Heart left ventricle (tissue), 13 donors: ENCODE results near the gene MAGI1.

Experiments
- POLR2A ChIP-seq, 2 donors: fragments of 450-650 bp; IDR thresholded peaks; one replicate each; pipeline ENCODE4 v1.6.1; 2017; ENCODE audit warnings: antibody characterized with exemption in 2 of 2, mild to moderate bottlenecking in 2 of 2, moderate library complexity in 2 of 2
- TF ChIP-seq, protein P1 (sequence below), 12 donors: fragments of 200-600 bp; sonication (generic) in 4 of 12; IDR thresholded peaks; one replicate each; pipeline versions ENCODE4 v1.5.0 to v1.8.0; 2018 to 2022; ENCODE audit warnings: antibody characterized with exemption in 12 of 12, mild to moderate bottlenecking in 5 of 12
- donor health status: ischemic (EF 13 %, LVEDD 7.1; RV severe dilation, severe dysfunction).
- donor health status: DM: no; HTN: yes; CAD: no.
- donor health status: DM: no; HTN: no; CAD: no.
- donor health status: ischemic (EF 25% LVEDD 6.9; RV normal size, moderate dysfunction).
- donor health status: ischemic (EF 25% LVEDD 5.7; RV mildly dilated, moderate dysfunction).
- donor health status: ischemic (EF 35%, LVEDD 5.7; RV mildly dilated, moderate dysfunction).
- donor health status: nonischemic (EF 11% LVEDD 7.7; RV severe dilation, severe dysfunction).
- donor health status: DM: yes; HTN: yes; CAD: no.
- donor health status: PGD.
- donor health status: ischemic (EF 29% LVEDD 5.4; RV normal size, mild dysfunction).
- donor health status: nonischemic (EF 23%, LVEDD 6.1; RV moderate dilation, normal function).

DNA sequence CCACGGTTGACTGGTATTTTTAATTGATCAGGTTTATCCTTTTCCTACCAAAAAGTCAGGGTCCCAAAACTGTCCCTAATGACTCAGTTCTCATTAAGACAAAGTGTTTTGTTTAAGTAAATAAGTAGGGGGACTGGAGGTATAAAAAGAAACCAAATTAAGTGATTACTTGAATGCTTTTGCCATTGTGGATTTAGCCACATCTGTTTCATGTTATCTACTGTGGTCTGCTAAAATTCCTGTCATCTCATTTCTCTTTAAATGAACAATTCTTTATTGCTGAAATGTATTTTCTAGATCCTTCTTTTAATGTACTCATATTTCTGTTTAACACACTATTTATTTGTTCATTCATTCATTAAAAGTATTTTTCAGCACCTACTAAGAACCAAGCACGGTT, 725.1 kb downstream of the MAGI1 start:
- TF ChIP-seq, protein P1, sequence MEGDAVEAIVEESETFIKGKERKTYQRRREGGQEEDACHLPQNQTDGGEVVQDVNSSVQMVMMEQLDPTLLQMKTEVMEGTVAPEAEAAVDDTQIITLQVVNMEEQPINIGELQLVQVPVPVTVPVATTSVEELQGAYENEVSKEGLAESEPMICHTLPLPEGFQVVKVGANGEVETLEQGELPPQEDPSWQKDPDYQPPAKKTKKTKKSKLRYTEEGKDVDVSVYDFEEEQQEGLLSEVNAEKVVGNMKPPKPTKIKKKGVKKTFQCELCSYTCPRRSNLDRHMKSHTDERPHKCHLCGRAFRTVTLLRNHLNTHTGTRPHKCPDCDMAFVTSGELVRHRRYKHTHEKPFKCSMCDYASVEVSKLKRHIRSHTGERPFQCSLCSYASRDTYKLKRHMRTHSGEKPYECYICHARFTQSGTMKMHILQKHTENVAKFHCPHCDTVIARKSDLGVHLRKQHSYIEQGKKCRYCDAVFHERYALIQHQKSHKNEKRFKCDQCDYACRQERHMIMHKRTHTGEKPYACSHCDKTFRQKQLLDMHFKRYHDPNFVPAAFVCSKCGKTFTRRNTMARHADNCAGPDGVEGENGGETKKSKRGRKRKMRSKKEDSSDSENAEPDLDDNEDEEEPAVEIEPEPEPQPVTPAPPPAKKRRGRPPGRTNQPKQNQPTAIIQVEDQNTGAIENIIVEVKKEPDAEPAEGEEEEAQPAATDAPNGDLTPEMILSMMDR (IDR thresholded peaks at IDR 0.05): no peak
- no peak for TF ChIP-seq POLR2A (IDR thresholded peaks at IDR 0.05)
